PC-9 (cell line): ENCODE measurements around the gene CMKLR1.

Experiments used
- EZH2 ChIP-seq: fragments of 200-600 bp; sonication (generic); IDR thresholded peaks from 2 replicates; pipeline ENCODE4 v1.8.0; 2017; ENCODE audit warnings: antibody characterized with exemption, low read depth
- TF ChIP-seq, protein P1 (sequence below): fragments of 200-600 bp; sonication (generic); conservative IDR thresholded peaks from 2 replicates; pipeline ENCODE4 v1.6.1; 2017; ENCODE audit warnings: mixed run types, antibody characterized with exemption, mild to moderate bottlenecking, moderate library complexity

DNA sequence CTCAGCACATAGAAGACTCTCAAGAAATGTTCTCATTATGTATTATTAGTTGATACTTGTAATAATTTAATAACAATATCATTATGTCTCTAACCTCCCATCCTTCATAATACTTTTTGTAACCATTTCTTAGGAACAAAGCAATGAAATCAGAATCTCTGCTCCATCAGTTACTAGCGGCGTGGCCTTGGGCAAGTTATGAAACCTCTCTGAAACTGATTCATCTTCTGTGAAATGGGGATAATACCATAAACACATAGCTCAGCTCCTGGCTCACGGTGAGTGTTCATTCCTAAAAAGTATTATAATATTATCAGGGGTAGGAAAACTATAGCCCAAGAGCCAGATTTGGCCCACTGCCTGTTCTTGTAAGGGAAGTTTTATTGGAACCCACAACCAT is 11.4 kb upstream of the CMKLR1 start:
- TF ChIP-seq, protein P1, sequence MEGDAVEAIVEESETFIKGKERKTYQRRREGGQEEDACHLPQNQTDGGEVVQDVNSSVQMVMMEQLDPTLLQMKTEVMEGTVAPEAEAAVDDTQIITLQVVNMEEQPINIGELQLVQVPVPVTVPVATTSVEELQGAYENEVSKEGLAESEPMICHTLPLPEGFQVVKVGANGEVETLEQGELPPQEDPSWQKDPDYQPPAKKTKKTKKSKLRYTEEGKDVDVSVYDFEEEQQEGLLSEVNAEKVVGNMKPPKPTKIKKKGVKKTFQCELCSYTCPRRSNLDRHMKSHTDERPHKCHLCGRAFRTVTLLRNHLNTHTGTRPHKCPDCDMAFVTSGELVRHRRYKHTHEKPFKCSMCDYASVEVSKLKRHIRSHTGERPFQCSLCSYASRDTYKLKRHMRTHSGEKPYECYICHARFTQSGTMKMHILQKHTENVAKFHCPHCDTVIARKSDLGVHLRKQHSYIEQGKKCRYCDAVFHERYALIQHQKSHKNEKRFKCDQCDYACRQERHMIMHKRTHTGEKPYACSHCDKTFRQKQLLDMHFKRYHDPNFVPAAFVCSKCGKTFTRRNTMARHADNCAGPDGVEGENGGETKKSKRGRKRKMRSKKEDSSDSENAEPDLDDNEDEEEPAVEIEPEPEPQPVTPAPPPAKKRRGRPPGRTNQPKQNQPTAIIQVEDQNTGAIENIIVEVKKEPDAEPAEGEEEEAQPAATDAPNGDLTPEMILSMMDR: no peak
- no peak for TF ChIP-seq EZH2
